ENCODE results near the gene ALG2.
A peak's percentile ranks its signal among the peaks of the same experiment; 100 is the strongest.

- peak; percentile 89 to 96 for TF ChIP-seq CTCF (conservative IDR thresholded peaks at IDR 0.05; ENCODE audit: low read depth in 2 of 2)
- TF ChIP-seq REST (IDR thresholded peaks at IDR 0.05; ENCODE audit: unreplicated experiment), result no peak
- no peak for TF ChIP-seq EZH2 (IDR thresholded peaks at IDR 0.05; ENCODE audit: low read depth, unreplicated experiment)
- no peak for TF ChIP-seq POLR2AphosphoS5 (IDR thresholded peaks at IDR 0.05; ENCODE audit: low read depth)
- TF ChIP-seq EZH2phosphoT487 (IDR thresholded peaks at IDR 0.05; ENCODE audit: unreplicated experiment), result no peak
- no peak for TF ChIP-seq STAT1 (IDR thresholded peaks at IDR 0.05; ENCODE audit: unreplicated experiment)
- peak; percentile 65; the same call in 1 of the 2 replicates for TF ChIP-seq CREB1 (CRISPR knock-in tag; IDR thresholded peaks at IDR 0.05; ENCODE audit: low read depth)
- no peak for TF ChIP-seq JUNB (IDR thresholded peaks at IDR 0.05; ENCODE audit: unreplicated experiment)
- no peak for TF ChIP-seq ETS1 (IDR thresholded peaks at IDR 0.05)
- no peak for TF ChIP-seq ZNF462 (CRISPR knock-in tag; IDR thresholded peaks at IDR 0.05)
- TF ChIP-seq ZNF331 (CRISPR knock-in tag; IDR thresholded peaks at IDR 0.05; ENCODE audit: low read depth), result no peak
- TF ChIP-seq NANOG (IDR thresholded peaks at IDR 0.05; ENCODE audit: borderline replicate concordance), result no peak
- no peak for TF ChIP-seq ZNF114 (CRISPR knock-in tag; IDR thresholded peaks at IDR 0.05)
Observed at GRCh38 chr9:99266255-99267023, 44.7 kb upstream of the ALG2 start.
